HG03060 (cell line): Measurements from ENCODE around the gene NCAPG2.

Experiments used
- ATAC-seq: cut with Tn5 transposase; IDR thresholded peaks from one replicate; pipeline ENCODE4 v1.9.1; 2021; ENCODE audit warnings: low read depth, moderate number of reproducible peaks; ENCODE audit not compliant: unreplicated experiment

NCAPG2 gene

DNA sequence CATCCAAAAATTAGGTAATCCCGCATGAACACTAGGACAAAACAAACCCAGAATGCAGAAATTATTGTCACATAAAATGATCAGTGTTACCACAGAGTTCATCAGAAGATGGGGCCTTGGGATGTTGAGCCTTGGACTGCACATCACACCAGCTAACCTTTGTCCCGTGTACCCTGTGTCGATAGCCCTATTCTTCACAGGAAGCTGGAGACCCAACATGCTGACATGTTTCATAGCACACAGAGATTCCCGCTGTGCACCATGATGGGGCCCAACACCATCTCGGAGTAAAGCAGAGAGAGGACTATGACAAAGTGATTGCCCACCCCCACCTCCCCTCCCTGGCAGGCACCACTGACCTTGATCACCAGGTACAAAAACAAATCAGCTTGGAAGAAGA lies 121.5 kb downstream of the NCAPG2 start:
- ATAC-seq = no peak

DNA sequence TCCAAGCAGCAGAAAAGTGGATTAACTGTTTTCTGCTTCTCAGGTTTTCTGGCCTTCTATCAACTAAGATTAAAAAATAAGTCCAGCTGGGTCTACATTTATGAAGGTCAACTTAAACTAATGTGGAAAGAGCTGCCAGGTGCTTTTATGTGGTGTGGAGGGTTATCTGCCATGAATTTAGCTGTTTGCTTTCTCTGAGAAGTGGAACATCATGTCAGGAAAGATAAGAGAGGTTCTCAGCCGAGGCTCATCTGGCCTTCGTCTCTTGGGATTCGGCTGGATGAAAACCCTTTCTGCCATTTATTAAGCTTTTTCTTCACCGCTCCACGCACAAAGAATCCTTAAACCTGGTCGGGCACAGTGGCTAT lies 122.5 kb downstream of the NCAPG2 start:
- ATAC-seq = no peak

DNA sequence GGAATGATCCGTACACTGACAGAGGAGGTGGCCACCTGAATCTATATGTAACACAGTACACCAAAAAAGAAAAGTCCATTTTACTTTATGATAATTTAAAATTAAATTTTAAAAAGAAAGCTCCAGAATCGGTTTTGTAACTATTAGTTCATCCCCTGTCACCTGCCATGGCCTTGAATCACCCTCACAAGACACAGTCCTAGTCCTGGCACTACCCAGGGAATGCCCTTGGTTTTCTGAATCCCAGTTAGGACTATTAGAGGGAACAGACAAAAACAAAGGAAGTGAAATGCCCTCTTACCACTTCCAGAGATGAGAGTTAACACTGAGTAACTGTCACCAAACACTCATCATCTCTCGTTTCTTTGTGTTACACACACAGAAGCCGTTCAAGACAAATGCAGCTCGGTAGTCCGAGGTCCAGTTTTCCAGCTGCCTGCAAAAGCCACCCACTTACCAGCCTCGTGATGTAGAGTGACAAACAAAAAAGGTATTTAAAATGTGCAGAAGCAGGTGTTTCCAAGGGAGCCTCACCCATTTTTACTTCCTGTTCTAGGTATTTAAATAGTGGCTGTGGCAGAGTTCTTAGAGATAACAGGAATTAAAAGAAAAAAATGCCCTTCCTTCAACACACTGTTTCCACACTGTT lies 123.0 kb downstream of the NCAPG2 start:
- no peak for ATAC-seq
